Measurements from ENCODE around the gene CLCNKB.
"Not testable (repeated sequence)": the region's sequence is repeated elsewhere in the genome, so short reads cannot be mapped to it uniquely, and the experiment has no call there.

Gene CLCNKB

GRCh38 chr1:16043521-16043920, at the start of gene CLCNKB:
CLCNKB (plus strand) TSS chr1:16043782; CDS start chr1:16044493, 711 bp downstream.
- no peak for DNase-seq (ENCODE audit: low read depth, low spot score)

GRCh38 chr1:15994081-15994480, 49.5 kb upstream of the CLCNKB start:
- no peak for DNase-seq (ENCODE audit: low read depth, low spot score)

- DNase-seq (ENCODE audit: low read depth, low spot score) = no peak
Measured at GRCh38 chr1:15994590-15995351, 48.8 kb upstream of the CLCNKB start.

- no peak for DNase-seq (ENCODE audit: low read depth, low spot score)
Measured at GRCh38 chr1:15997076-15997585, 46.5 kb upstream of the CLCNKB start.

- DNase-seq (ENCODE audit: low read depth, low spot score) = no peak
Measured at GRCh38 chr1:15997637-15998280, 45.8 kb upstream of the CLCNKB start.

- DNase-seq (ENCODE audit: low read depth, low spot score) = no peak
Measured at GRCh38 chr1:15998929-15999328, 44.7 kb upstream of the CLCNKB start.

- DNase-seq (ENCODE audit: low read depth, low spot score) = not testable (repeated sequence)
Measured at GRCh38 chr1:16001274-16001673, 42.3 kb upstream of the CLCNKB start.

- DNase-seq (ENCODE audit: low read depth, low spot score) = no peak
Measured at GRCh38 chr1:16005597-16005996, 38.0 kb upstream of the CLCNKB start.

GRCh38 chr1:16006010-16006409, 37.6 kb upstream of the CLCNKB start:
- DNase-seq (ENCODE audit: low read depth, low spot score) = no peak

- DNase-seq (ENCODE audit: low read depth, low spot score) = no peak
Measured at GRCh38 chr1:16006552-16007485, 36.8 kb upstream of the CLCNKB start.

GRCh38 chr1:16007671-16008341, 35.8 kb upstream of the CLCNKB start:
- no peak for DNase-seq (ENCODE audit: low read depth, low spot score)

GRCh38 chr1:16009030-16009460, 34.5 kb upstream of the CLCNKB start:
- DNase-seq (ENCODE audit: low read depth, low spot score) = peak; percentile 57

- DNase-seq (ENCODE audit: low read depth, low spot score) = no peak
Measured at GRCh38 chr1:16009678-16010077, 33.9 kb upstream of the CLCNKB start.

GRCh38 chr1:16010837-16011236, 32.7 kb upstream of the CLCNKB start:
- DNase-seq (ENCODE audit: low read depth, low spot score) = no peak

- DNase-seq (ENCODE audit: low read depth, low spot score) = no peak
Measured at GRCh38 chr1:16011936-16012589, 31.5 kb upstream of the CLCNKB start.

GRCh38 chr1:16012590-16013219, 30.9 kb upstream of the CLCNKB start:
- no peak for DNase-seq (ENCODE audit: low read depth, low spot score)

- DNase-seq (ENCODE audit: low read depth, low spot score) = peak; percentile 47
Measured at GRCh38 chr1:16013220-16013907, 30.2 kb upstream of the CLCNKB start.

- DNase-seq (ENCODE audit: low read depth, low spot score) = no peak
Measured at GRCh38 chr1:16013908-16014258, 29.7 kb upstream of the CLCNKB start.

Measured in activated naive CD8-positive, alpha-beta T cell treated with anti-CD3 and anti-CD28 coated beads, Interleukin-2, amount 50 U/mL, for 16 hours (primary cell).